Thoracic aorta (tissue), 2 donors: ENCODE data around the gene FAAH2. TPM values are rescaled to one million over a fixed set of nuclear protein-coding genes. Genes with fewer than 3 reads are reported as not detected.

Experiments
- ATAC-seq: fragments of 150-250 bp; one replicate; pipeline ENCODE4 v1.8.0; 2017; ENCODE audit warnings: low read depth; ENCODE audit not compliant: insufficient number of reproducible peaks, low FRiP score
- DNase-seq: peaks from one replicate; pipeline ENCODE4 v3.0.0-alpha.2; 2020; ENCODE audit warnings: low spot score
- H3K27ac ChIP-seq, 2 donors: fragments of 200-600 bp; sonication (generic); 1 replicate in 1 of 2; 2 replicates in 1 of 2; pipeline ENCODE4 v1.5.1; 2016; ENCODE audit warnings: mild to moderate bottlenecking in 2 of 2, moderate library complexity in 2 of 2
- H3K27me3 ChIP-seq: fragments of 200-600 bp; sonication (generic); replicated peaks from 2 replicates; pipeline ENCODE4 v1.6.0; 2016; ENCODE audit warnings: mild to moderate bottlenecking; ENCODE audit not compliant: insufficient read depth
- H3K36me3 ChIP-seq: fragments of 200-600 bp; sonication (generic); one replicate; pipeline ENCODE4 v1.5.1; 2016
- H3K4me1 ChIP-seq, 2 donors: fragments of 200-600 bp; sonication (generic); 1 replicate in 1 of 2; 2 replicates in 1 of 2; pipeline versions ENCODE4 v1.5.1 to v1.6.0; 2016; ENCODE audit warnings: low read depth in 2 of 2, mild to moderate bottlenecking in 1 of 2; ENCODE audit not compliant: control insufficient read depth in 1 of 2
- H3K4me3 ChIP-seq: fragments of 200-600 bp; sonication (generic); 2 replicates; pipeline ENCODE4 v1.5.1; 2016; ENCODE audit warnings: mild to moderate bottlenecking
- H3K9me3 ChIP-seq: fragments of 200-600 bp; sonication (generic); 2 replicates; pipeline ENCODE4 v1.5.1; 2016
- total RNA-seq, 2 donors: library from RNA; depleted of rRNA; stranded (reverse); fragments of >200 nt; gene quantifications; one replicate each; pipeline versions ENCODE4 v1.1.0 to v1.2.3, GENCODE V29; 2016
- TF ChIP-seq, protein P1 (sequence below): fragments of 200-600 bp; sonication (generic); IDR thresholded peaks from one replicate; pipeline ENCODE4 v1.5.1; 2019; ENCODE audit warnings: antibody characterized with exemption

FAAH2 gene
- total RNA-seq, 2 donors from 2014 or later = 1.2 TPM; not detected in 1

- ATAC-seq (no peak), DNase-seq (no peak)
- H3K4me1 ChIP-seq = no peaks in the 10 kb centered on the region
- no peaks in the 10 kb centered on the region for H3K9me3 ChIP-seq
- no peak overlapping the region for H3K27ac ChIP-seq
- H3K4me3 ChIP-seq = no peak overlapping the region
- H3K27me3 ChIP-seq = no peaks in the 10 kb centered on the region
- H3K36me3 ChIP-seq = no peaks in the 10 kb centered on the region
- TF ChIP-seq, protein P1, sequence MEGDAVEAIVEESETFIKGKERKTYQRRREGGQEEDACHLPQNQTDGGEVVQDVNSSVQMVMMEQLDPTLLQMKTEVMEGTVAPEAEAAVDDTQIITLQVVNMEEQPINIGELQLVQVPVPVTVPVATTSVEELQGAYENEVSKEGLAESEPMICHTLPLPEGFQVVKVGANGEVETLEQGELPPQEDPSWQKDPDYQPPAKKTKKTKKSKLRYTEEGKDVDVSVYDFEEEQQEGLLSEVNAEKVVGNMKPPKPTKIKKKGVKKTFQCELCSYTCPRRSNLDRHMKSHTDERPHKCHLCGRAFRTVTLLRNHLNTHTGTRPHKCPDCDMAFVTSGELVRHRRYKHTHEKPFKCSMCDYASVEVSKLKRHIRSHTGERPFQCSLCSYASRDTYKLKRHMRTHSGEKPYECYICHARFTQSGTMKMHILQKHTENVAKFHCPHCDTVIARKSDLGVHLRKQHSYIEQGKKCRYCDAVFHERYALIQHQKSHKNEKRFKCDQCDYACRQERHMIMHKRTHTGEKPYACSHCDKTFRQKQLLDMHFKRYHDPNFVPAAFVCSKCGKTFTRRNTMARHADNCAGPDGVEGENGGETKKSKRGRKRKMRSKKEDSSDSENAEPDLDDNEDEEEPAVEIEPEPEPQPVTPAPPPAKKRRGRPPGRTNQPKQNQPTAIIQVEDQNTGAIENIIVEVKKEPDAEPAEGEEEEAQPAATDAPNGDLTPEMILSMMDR = no peak
These were observed 67.1 kb downstream of the FAAH2 start for GRCh38 chrX:57353472-57354132.

GRCh38 chrX:57364145-57364544 is 77.6 kb downstream of the FAAH2 start:
- H3K9me3 ChIP-seq = no peaks in the 10 kb centered on the region
- H3K27ac ChIP-seq = no peak overlapping the region
- no peaks in the 10 kb centered on the region for H3K36me3 ChIP-seq
- DNase-seq (no peak), ATAC-seq (no peak)
- H3K4me3 ChIP-seq = no peak overlapping the region
- TF ChIP-seq, protein P1 = no peak
- no peaks in the 10 kb centered on the region for H3K27me3 ChIP-seq
- H3K4me1 ChIP-seq = no peaks in the 10 kb centered on the region

GRCh38 chrX:57366430-57366829 is 79.9 kb downstream of the FAAH2 start:
- ATAC-seq (no peak), DNase-seq (no peak)
- H3K27ac ChIP-seq = no peak overlapping the region
- TF ChIP-seq, protein P1 = no peak
- H3K36me3 ChIP-seq = no peaks in the 10 kb centered on the region
- H3K4me3 ChIP-seq = no peak overlapping the region
- no peaks in the 10 kb centered on the region for H3K9me3 ChIP-seq
- H3K4me1 ChIP-seq = no peaks in the 10 kb centered on the region
- H3K27me3 ChIP-seq = no peaks in the 10 kb centered on the region

GRCh38 chrX:57367649-57368048 is 81.1 kb downstream of the FAAH2 start:
- DNase-seq (no peak), ATAC-seq (no peak)
- no peaks in the 10 kb centered on the region for H3K27me3 ChIP-seq
- TF ChIP-seq, protein P1 = no peak
- H3K27ac ChIP-seq = no peak overlapping the region
- no peak overlapping the region for H3K4me3 ChIP-seq
- no peaks in the 10 kb centered on the region for H3K4me1 ChIP-seq
- H3K9me3 ChIP-seq = no peaks in the 10 kb centered on the region
- no peaks in the 10 kb centered on the region for H3K36me3 ChIP-seq

GRCh38 chrX:57368158-57368557 is 81.7 kb downstream of the FAAH2 start:
- Histone ChIP-seq H3K36me3 (no peaks in the 10 kb centered on the region), H3K27me3 (no peaks in the 10 kb centered on the region), H3K4me3 (no peak overlapping the region), H3K9me3 (no peaks in the 10 kb centered on the region), H3K27ac (no peak overlapping the region), H3K4me1 (no peaks in the 10 kb centered on the region)
- no peak for ATAC-seq
- DNase-seq = no peak
- TF ChIP-seq, protein P1 = no peak
